A673 (cell line): ENCODE data around the gene N4BP2L1.

Experiments
- EZH2 ChIP-seq: fragments of 200-600 bp; sonication (generic); IDR thresholded peaks from 2 replicates; pipeline ENCODE4 v1.6.1; 2017; ENCODE audit warnings: borderline replicate concordance, low read depth, mild to moderate bottlenecking, mixed read lengths, antibody characterized with exemption, low read length; ENCODE audit not compliant: poor library complexity, severe bottlenecking
- TF ChIP-seq, protein P1 (sequence below): fragments of 300-800, 200-600 bp; sonication (generic); conservative IDR thresholded peaks from 2 replicates; pipeline ENCODE4 v1.5.1; 2017; ENCODE audit warnings: low read depth, mild to moderate bottlenecking, antibody characterized with exemption, low read length, moderate library complexity, mixed read lengths

DNA sequence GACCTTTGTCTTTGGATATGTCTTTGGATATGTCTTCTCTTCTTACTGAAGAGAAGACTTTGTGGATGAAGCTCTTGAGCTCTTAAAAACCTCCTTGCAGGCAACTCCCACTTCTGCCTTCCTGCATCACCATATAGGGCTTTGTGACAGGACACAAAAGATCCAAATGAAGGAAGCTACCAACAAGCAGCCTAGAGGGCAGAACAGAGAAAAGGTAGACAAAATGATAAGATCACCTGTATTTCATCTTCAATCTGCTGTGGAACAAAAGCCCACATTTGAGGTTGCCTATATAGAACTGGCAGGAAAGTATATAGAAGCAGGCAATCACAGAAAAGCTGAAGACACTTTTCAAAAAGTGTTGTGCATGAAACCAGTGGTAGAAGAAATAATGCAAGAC is 42.5 kb downstream of the N4BP2L1 start:
- TF ChIP-seq, protein P1, sequence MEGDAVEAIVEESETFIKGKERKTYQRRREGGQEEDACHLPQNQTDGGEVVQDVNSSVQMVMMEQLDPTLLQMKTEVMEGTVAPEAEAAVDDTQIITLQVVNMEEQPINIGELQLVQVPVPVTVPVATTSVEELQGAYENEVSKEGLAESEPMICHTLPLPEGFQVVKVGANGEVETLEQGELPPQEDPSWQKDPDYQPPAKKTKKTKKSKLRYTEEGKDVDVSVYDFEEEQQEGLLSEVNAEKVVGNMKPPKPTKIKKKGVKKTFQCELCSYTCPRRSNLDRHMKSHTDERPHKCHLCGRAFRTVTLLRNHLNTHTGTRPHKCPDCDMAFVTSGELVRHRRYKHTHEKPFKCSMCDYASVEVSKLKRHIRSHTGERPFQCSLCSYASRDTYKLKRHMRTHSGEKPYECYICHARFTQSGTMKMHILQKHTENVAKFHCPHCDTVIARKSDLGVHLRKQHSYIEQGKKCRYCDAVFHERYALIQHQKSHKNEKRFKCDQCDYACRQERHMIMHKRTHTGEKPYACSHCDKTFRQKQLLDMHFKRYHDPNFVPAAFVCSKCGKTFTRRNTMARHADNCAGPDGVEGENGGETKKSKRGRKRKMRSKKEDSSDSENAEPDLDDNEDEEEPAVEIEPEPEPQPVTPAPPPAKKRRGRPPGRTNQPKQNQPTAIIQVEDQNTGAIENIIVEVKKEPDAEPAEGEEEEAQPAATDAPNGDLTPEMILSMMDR: no peak
- TF ChIP-seq EZH2: no peak
